Endothelial cell of umbilical vein (primary cell): ENCODE data around the gene C13orf46.

Experiments
- EZH2 ChIP-seq: IDR thresholded peaks from 2 replicates; pipeline ENCODE4 v1.6.1; 2012; ENCODE audit warnings: borderline replicate concordance, low read depth, mild to moderate bottlenecking, moderate library complexity, low read length, inconsistent platforms; ENCODE audit not compliant: severe bottlenecking
- FOS ChIP-seq: IDR thresholded peaks from 2 replicates; pipeline ENCODE4 v1.6.1; 2011; ENCODE audit warnings: mild to moderate bottlenecking, low read length, moderate library complexity, borderline replicate concordance; ENCODE audit not compliant: insufficient read depth
- GATA2 ChIP-seq: IDR thresholded peaks from 2 replicates; pipeline ENCODE4 v1.7.0; 2011; ENCODE audit warnings: low read depth, mild to moderate bottlenecking, moderate library complexity, mixed read lengths, low read length; ENCODE audit not compliant: insufficient read length, insufficient read depth
- JUN ChIP-seq: IDR thresholded peaks from 2 replicates; pipeline ENCODE4 v1.6.1; 2011; ENCODE audit warnings: borderline replicate concordance, low read depth; ENCODE audit not compliant: insufficient read length, insufficient read depth
- MAX ChIP-seq: IDR thresholded peaks from 2 replicates; pipeline ENCODE4 v1.6.1; 2011; ENCODE audit not compliant: insufficient read depth, insufficient read length
- MYC ChIP-seq: IDR thresholded peaks from one replicate; pipeline ENCODE4 v1.6.1; 2011; ENCODE audit warnings: mild to moderate bottlenecking, low read depth, low read length
- POLR2A ChIP-seq: IDR thresholded peaks from 2 replicates; pipeline ENCODE4 v1.6.1; 2012; ENCODE audit warnings: low read depth, mild to moderate bottlenecking, control low read depth, low read length
- POLR2AphosphoS5 ChIP-seq: IDR thresholded peaks from 2 replicates; pipeline ENCODE4 v1.6.1; 2012; ENCODE audit warnings: low read depth, mild to moderate bottlenecking, control low read depth, low read length, moderate library complexity; ENCODE audit not compliant: insufficient read depth
- TF ChIP-seq, protein P1 (sequence below), 2 donors: IDR thresholded peaks; 1 replicate in 1 of 2; 2 replicates in 1 of 2; pipeline ENCODE4 v1.5.1; 2011; ENCODE audit warnings: low read length in 2 of 2, mild to moderate bottlenecking in 2 of 2, moderate library complexity in 2 of 2, control low read depth in 1 of 2, inconsistent platforms in 1 of 2, low read depth in 1 of 2; ENCODE audit not compliant: insufficient read depth in 1 of 2; ENCODE audit errors: extremely low read depth in 1 of 2

DNA sequence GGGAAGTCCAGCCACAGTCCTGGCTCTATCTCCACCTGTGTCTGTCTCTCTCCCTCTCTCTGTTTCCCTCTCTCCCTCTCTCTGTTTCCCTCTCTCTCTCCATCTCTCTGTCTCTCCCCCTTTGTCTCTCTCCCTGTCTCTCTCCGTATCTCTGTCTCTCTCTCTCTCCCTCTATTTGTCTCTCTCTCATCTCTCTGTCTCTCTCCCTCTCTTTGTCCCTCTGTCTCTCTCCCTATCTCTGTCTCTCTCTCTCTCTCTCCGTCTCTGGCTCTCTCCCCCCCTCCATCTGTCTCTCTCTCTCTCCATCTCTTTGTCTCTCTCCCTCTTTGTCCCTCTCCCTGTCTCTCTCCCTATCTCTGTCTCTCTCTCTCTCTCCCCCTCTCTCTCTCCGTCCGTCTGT lies 39.5 kb upstream of the C13orf46 start:
- TF ChIP-seq JUN (no peak), POLR2A (no peak), EZH2 (no peak), MAX (no peak), FOS (no peak), POLR2AphosphoS5 (no peak), MYC (no peak), GATA2 (no peak)
- TF ChIP-seq, protein P1, sequence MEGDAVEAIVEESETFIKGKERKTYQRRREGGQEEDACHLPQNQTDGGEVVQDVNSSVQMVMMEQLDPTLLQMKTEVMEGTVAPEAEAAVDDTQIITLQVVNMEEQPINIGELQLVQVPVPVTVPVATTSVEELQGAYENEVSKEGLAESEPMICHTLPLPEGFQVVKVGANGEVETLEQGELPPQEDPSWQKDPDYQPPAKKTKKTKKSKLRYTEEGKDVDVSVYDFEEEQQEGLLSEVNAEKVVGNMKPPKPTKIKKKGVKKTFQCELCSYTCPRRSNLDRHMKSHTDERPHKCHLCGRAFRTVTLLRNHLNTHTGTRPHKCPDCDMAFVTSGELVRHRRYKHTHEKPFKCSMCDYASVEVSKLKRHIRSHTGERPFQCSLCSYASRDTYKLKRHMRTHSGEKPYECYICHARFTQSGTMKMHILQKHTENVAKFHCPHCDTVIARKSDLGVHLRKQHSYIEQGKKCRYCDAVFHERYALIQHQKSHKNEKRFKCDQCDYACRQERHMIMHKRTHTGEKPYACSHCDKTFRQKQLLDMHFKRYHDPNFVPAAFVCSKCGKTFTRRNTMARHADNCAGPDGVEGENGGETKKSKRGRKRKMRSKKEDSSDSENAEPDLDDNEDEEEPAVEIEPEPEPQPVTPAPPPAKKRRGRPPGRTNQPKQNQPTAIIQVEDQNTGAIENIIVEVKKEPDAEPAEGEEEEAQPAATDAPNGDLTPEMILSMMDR (IDR thresholded peaks at IDR 0.05; ENCODE audit: extremely low read depth in 1 of 2, insufficient read depth in 1 of 2, low read depth in 1 of 2, low read length in 2 of 2), result no peak
